RPMI8226 (cell line): ENCODE results near the gene RALA.
"Not testable (repeated sequence)": the region's sequence is repeated elsewhere in the genome, so short reads cannot be mapped to it uniquely, and the experiment has no call there.

Source experiments
- DNase-seq: peaks from one replicate; pipeline ENCODE4 v3.0.0-alpha.2; 2015

RALA gene

GRCh38 chr7:39651265-39651664 is 27.9 kb downstream of the RALA start:
- no peak for DNase-seq

DNA sequence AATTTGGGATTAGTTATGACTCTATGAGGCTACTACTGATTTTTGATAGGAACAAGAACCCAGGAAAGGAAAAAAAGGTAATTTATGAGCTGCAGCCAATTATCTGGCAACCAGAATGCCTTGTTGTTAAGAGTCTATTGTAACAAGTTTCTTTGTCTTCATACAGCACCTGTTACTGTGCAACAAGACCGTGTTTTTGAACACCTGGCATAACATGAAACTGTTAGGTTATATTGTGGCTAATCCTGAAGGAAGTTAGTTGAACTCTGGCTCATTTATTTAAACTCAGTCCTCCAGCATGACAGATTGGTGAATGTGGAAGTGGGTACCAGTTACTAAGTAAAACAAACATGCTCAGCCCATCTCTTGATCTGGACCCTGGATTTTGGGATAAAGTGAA is 33.0 kb downstream of the RALA start:
- DNase-seq = no peak

GRCh38 chr7:39659356-39660013 is 36.1 kb downstream of the RALA start:
- DNase-seq = no peak

GRCh38 chr7:39661960-39662359 is 38.6 kb downstream of the RALA start:
- DNase-seq = no peak

DNA sequence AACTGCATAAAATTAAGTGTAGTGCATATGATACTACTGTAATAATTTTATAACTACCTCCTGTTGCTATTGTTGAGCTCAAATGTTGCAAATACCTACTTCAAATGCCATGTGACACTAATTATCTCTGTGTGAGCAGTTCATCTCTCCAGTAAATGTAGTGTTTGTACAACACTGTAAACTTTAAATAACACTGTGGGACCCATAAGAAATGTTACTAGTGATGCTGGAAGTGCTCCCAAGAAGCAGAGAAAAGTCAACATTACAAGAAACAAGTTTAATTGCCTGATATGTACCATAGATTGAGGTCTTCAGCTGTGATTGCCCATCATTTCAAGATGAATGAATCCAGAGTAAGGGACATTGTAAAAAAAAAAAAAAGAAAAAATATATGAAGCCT is 39.9 kb downstream of the RALA start:
- DNase-seq = no peak

GRCh38 chr7:39664057-39664456 is 40.7 kb downstream of the RALA start:
- no peak for DNase-seq

DNA sequence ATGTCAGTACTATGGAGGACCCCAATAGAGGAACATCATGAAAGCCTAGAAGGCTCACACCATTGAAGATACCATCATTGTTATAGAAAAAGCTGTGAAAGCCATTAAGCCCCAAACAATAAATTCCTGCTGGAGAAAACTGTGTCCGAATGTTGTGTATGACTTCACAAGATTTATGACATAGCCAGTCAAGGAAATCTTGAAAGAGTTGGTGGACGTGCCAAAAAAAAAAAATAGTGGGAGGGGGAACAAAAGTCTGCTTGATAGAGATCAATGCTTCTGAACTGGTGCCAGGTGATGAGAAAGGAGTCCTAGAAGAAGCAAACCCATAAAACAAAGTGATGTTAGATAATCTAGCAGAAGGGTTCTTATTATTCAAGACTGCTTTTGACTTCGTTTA is 41.2 kb downstream of the RALA start:
- DNase-seq = no peak

DNA sequence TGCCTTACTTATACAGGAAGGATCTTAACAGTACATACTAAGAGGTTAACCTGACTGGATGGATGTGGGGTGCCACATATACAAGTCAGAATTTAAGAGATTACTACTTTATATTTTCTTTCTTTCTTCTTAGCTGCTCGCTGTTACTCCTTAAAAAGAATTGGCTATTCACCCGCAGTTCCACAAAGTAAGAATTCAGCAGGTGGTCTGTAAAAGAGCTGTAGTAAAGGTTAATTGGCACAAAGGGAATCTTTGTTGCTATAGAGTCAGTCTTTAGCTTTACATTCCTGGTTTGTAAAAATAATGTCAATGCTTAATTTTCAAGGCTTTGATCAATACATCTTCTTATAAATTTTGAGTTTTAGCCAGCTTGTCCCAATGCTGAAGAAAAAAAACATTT is 43.2 kb downstream of the RALA start:
- no peak for DNase-seq

- DNase-seq = no peak
These were observed 44.1 kb downstream of the RALA start for GRCh38 chr7:39667341-39667923.

- DNase-seq = not testable (repeated sequence)
These were observed 44.9 kb downstream of the RALA start for GRCh38 chr7:39668280-39668679.

DNA sequence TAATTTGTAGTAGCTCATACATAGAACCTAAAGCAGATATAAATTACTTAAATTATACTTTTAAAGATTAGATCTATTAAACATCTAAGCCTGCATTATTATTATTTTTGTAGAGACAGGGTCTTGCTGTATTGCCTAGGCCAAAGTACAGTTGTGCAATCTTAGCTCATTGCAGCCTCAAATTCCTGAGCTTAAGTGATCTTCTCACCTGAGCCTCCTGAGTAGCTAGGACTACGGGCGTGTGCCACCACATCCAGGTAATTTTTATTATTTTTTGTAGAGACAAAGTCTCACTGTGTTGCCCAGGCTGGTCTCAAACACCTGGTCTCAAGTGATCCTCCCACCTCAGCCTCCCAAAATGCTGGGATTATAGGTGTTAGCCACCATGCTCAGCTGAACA is 46.7 kb downstream of the RALA start:
- DNase-seq = no peak

- no peak for DNase-seq
These were observed 47.6 kb downstream of the RALA start for GRCh38 chr7:39670934-39671333.

DNA sequence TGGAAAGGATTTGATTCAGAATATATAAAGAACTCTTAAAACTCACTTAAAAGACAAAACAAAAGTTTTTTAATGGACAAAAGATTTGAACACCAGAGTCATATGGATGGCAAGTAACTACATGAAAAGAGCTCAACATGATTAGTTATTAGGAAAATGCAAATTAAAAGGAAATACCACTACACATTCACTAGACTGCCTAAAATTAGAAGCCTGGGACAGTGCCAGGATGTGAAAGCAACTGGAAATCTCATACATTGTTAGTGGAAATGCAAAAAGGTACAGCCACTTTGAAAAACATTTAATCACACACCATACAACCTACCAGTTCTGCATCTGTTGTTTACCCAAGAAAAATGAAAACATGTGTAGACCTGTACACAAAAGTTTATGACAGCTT is 48.8 kb downstream of the RALA start:
- DNase-seq = peak; percentile 6

GRCh38 chr7:39673868-39674267 is 50.5 kb downstream of the RALA start:
- no peak for DNase-seq

GRCh38 chr7:39674406-39674805 is 51.0 kb downstream of the RALA start:
- no peak for DNase-seq

DNA sequence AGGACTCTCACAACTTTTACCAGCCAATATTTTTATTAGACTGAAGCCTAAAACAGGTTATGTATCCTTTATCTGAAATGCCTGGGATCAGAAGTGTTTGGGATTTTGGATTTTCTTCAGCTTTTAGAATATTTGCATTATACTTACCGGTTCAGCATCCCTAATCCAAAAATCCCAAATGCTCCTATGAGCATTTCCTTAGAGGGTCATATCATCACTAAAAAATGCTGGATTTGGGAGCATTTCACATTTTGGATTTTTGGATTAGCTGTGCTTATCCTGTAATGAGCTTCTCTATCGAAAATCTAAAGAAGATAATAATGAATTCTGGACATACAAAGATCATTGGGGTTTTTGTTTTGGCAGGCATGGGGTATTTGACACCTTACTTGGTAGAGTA is 53.0 kb downstream of the RALA start:
- no peak for DNase-seq

- no peak for DNase-seq
These were observed 55.7 kb downstream of the RALA start for GRCh38 chr7:39678930-39679709.

DNA sequence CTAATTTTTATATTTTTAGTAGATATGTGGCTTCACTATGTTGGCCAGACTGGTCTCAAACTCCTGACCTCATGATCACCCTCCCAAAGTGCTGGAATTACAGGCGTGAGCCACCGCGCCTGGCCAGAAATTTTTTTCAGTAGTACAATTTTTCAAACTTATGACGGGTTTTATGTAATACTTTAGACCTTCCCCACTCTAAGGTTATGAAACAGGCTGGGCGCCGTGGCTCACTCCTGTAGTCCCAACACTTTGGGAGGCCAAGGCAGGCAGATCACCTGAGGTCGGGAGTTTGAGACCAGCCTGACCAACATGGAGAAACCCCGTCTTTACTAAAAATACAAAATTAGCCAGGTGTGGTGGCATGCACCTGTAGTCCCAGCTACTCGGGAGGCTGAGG is 56.5 kb downstream of the RALA start:
- DNase-seq = not testable (repeated sequence)

- no peak for DNase-seq
These were observed 58.6 kb downstream of the RALA start for GRCh38 chr7:39681887-39682441.

GRCh38 chr7:39683216-39683845 is 60.0 kb downstream of the RALA start:
- DNase-seq = no peak

DNA sequence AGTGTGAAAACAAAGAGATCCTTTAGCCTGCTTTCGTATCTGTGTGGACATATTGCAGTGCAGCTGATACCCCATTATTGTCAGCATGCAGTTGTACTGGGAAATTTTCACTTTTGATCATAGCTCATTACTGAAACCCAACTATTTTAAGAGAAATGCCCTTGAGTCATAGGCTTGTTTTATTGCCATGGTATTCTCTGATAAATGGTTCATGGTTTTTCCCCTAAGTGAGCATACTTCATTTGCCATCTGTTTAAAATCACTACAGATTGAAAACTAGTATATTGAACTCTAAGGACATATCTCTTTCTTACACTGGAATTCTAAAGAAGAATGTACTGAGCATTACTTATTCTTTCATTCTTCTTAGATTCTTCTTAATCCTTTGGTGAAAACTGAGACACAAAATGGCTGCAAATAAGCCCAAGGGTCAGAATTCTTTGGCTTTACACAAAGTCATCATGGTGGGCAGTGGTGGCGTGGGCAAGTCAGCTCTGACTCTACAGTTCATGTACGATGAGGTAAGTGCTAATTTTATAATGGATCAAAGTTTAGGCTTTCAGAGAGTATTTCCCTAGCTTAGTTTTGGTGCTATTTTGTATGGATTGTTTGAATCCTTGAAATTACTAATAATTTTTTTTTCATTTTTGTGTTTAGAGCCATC is 63.0 kb downstream of the RALA start:
- DNase-seq = no peak

GRCh38 chr7:39688611-39689480 is 65.5 kb downstream of the RALA start:
- no peak for DNase-seq
